ENCODE data around the gene SYNGR3.
A peak's percentile ranks its signal among the peaks of the same experiment; 100 is the strongest.

SYNGR3 gene

GRCh38 chr16:2028146-2028545 lies 38.4 kb downstream of the SYNGR3 start:
- H3K27ac Mint-ChIP-seq = no peak overlapping the region
- no peak for DNase-seq
- H3K4me3 Mint-ChIP-seq = peak overlapping the region; percentile 80
- H3K36me3 Mint-ChIP-seq (ENCODE audit: low read depth) = no peaks in the 10 kb centered on the region
- no peaks in the 10 kb centered on the region for H3K9me3 Mint-ChIP-seq
- H3K27me3 Mint-ChIP-seq (ENCODE audit: low read depth, poor library complexity) = peaks cover 32% of the 10 kb centered on the region
- peaks cover 31% of the 10 kb centered on the region for H3K4me1 Mint-ChIP-seq
- no peak for TF ChIP-seq CTCF (IDR thresholded peaks at IDR 0.05)

GRCh38 chr16:2028620-2029220 lies 39.0 kb downstream of the SYNGR3 start:
- TF ChIP-seq CTCF (IDR thresholded peaks at IDR 0.05) = no peak
- H3K4me1 Mint-ChIP-seq = peaks cover 28% of the 10 kb centered on the region
- H3K27ac Mint-ChIP-seq = no peak overlapping the region
- H3K4me3 Mint-ChIP-seq = no peak overlapping the region
- no peaks in the 10 kb centered on the region for H3K36me3 Mint-ChIP-seq (ENCODE audit: low read depth)
- no peaks in the 10 kb centered on the region for H3K9me3 Mint-ChIP-seq
- DNase-seq = no peak
- peaks cover 32% of the 10 kb centered on the region for H3K27me3 Mint-ChIP-seq (ENCODE audit: low read depth, poor library complexity)

- no peaks in the 10 kb centered on the region for H3K9me3 Mint-ChIP-seq
- TF ChIP-seq CTCF (IDR thresholded peaks at IDR 0.05) = no peak
- no peaks in the 10 kb centered on the region for H3K36me3 Mint-ChIP-seq (ENCODE audit: low read depth)
- H3K4me1 Mint-ChIP-seq = peaks cover 27% of the 10 kb centered on the region
- peaks cover 32% of the 10 kb centered on the region for H3K27me3 Mint-ChIP-seq (ENCODE audit: low read depth, poor library complexity)
- no peak for DNase-seq
- no peak overlapping the region for H3K27ac Mint-ChIP-seq
- no peak overlapping the region for H3K4me3 Mint-ChIP-seq
Measured at GRCh38 chr16:2029350-2029749, 39.6 kb downstream of the SYNGR3 start.

- Mint-ChIP-seq H3K27me3 (ENCODE audit: low read depth, poor library complexity) (peaks cover 32% of the 10 kb centered on the region), H3K36me3 (ENCODE audit: low read depth) (no peaks in the 10 kb centered on the region), H3K9me3 (no peaks in the 10 kb centered on the region), H3K27ac (no peak overlapping the region), H3K4me1 (peaks cover 29% of the 10 kb centered on the region), H3K4me3 (no peak overlapping the region)
- no peak for DNase-seq
- no peak for TF ChIP-seq CTCF (IDR thresholded peaks at IDR 0.05)
Measured at GRCh38 chr16:2030036-2030435, 40.3 kb downstream of the SYNGR3 start.

- Mint-ChIP-seq H3K27ac (no peak overlapping the region), H3K9me3 (no peaks in the 10 kb centered on the region)
Measured at GRCh38 chr16:2031081-2031577, 41.4 kb downstream of the SYNGR3 start.

More at GRCh38 chr16:2031081-2031577, 41.4 kb downstream of the SYNGR3 start:
- DNase-seq = no peak
- no peak overlapping the region for H3K4me3 Mint-ChIP-seq
- H3K4me1 Mint-ChIP-seq = peaks cover 25% of the 10 kb centered on the region
- H3K36me3 Mint-ChIP-seq (ENCODE audit: low read depth) = no peaks in the 10 kb centered on the region
- H3K27me3 Mint-ChIP-seq (ENCODE audit: low read depth, poor library complexity) = peaks cover 26% of the 10 kb centered on the region
- TF ChIP-seq CTCF (IDR thresholded peaks at IDR 0.05) = no peak
